GM18868 (cell line): ENCODE data around the gene ZBTB8OS.
"Not testable (repeated sequence)": the region's sequence is repeated elsewhere in the genome, so short reads cannot be mapped to it uniquely, and the experiment has no call there.

Experiments used
- ATAC-seq: cut with Tn5 transposase; IDR thresholded peaks from one replicate; pipeline ENCODE4 v1.9.1; 2021; ENCODE audit warnings: mild to moderate bottlenecking, moderate library complexity; ENCODE audit not compliant: unreplicated experiment

ZBTB8OS gene

DNA sequence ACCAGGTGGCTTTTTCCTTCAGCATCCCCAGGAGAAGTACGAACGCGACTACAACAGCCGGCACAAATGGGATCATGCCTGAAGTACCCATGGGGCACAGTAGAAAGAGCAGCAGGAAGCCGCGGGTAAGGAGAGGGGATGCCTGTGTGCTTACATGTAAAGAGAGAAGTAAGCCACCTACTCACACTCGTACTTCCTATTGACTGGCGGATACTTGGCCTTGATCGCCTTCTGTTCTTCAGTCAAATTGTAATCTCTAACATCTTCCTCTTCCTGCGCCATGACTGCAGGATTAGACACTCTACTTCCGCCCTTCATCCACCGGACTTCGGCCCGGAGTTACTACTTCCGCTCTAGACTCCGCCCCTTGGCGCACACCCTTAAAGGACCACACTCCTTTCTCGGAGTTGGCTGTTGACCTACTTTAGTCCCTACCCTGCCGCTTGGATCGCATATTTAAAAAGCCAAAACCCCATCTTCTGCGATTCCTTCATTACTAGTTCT lies at the start of gene ZBTB8OS:
TSS of gene ZBTB8OS (minus strand) at position 303 of the 504 bp plus-strand sequence. CDS start at position 282, 21 bp downstream.
- ATAC-seq: peak; percentile 69

DNA sequence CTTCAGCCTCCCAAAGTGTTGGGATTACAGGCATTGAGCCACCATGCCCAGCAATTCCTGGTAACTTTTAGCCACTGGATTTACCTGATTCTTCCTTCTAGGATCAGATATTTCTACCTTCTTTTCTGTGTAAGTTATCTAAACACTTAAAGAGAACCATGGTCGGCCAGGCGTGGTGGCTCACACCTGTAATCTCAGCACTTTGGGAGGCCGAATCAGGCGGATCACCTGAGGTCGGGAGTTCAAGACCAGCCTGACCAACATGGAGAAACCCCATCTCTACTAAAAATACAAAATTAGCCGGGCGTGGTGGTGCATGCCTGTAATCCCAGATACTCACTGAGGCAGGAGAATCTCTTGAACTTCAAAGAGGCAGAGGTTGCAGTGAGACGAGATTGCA lies 46.6 kb upstream of the ZBTB8OS start:
- not testable (repeated sequence) for ATAC-seq

DNA sequence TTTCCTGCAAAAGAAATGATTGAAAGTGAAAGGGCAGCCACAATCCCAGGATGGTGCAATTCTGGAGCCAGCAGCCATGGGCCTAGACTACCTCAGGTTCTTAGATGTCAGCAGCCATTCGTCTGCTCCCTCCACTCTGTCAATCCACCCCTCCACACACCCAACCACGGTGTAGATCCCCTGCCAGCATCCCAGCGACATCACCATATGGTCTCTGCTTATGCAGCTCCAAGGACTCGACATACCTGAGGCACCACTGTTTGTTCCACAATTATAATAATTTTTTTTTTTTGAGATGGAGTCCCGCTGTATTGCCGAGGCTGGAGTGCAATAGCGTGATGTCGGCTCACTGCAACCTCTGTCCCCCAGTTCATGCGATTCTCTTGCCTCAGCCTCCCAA lies 45.7 kb upstream of the ZBTB8OS start:
- ATAC-seq: no peak

DNA sequence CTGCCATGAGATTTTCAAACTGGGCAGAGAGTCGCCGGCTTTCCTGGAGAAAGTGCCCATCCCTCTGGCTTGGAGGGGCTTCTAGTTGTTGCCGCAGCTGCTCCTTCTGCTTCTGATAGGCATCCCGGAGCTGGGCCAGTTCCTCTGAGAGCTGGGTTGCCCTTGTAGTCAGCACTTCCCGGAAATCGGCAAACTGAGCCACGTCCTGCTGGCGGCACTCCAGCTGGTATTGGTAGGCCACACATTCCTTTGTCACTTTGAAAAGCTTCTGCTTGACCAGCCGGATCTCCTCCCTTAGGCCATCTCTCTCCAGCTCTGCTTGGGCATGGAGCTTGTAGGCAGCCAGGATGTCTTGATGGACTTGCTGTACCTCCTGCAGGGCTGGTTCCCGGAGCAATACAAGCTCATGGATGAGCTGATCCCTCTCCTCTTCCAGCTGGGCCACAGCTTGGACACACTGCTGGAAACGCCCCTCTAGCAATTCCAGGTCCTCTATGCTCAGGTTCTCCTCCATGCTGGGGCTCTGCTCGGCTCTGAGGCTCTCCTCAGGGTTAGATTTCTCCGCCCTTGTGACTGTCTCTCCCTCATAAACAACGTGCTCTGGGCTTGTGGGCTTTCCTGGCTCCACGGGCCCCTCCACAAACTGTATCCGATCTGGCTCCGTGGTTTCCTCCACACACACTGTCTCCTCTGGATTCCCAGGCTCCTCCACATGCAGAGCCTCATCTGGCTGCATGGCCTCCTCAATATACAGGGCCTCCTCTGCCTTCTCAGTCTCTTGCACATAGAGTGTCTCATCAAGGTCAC lies 45.0 kb upstream of the ZBTB8OS start:
- ATAC-seq: no peak

DNA sequence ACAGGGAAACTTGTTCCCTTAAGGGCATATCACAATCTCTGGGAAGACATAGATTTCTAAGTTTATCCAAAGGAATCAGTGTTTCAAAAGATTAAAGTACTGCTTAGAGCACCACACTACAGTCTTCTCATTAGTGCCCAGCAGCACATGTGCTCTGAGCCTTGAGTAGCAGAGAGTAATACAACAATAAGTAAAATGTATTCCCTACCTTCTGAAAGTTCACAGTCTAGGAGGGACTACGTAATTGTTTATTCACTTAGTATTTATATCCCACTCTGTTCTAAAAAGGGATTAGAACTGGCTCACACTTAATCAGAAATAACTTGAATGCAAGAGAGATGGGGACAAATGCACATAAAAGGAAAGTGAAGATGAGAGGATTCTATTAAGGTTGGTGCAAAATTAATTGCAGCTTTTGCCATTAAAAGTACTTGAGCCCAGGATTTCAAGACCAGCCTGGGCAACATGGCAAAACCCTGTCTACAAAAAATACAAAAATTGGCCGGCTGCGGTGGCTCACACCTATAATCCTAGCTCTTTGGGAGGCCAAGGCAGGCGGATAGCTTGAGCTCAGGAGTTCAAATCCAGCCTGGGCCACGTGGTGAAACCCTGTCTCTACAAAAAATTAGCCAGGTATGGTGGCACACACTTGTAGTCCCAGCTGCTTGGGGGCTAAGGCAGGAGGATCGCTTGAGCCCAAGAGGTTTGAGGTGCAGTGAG lies 43.3 kb upstream of the ZBTB8OS start:
- ATAC-seq: no peak

DNA sequence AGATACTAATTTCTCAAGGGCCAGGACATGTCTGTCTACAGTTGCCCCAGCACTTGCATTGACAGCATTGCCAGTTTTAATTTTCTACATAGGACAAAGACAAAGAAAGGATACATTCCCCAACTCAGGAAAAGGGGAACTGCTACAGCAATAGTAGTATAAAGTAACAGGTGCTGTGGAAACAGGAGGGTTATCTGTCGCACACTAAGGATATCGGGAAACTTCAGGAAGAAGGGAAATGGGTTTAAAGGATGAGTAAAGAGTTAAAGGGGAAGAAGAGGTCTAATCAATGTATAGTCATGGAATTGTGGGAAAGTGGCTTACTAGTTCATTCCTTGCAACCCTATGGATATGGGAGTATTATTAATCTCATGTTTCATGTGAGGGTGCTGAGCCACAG lies 36.0 kb upstream of the ZBTB8OS start:
- no peak for ATAC-seq

DNA sequence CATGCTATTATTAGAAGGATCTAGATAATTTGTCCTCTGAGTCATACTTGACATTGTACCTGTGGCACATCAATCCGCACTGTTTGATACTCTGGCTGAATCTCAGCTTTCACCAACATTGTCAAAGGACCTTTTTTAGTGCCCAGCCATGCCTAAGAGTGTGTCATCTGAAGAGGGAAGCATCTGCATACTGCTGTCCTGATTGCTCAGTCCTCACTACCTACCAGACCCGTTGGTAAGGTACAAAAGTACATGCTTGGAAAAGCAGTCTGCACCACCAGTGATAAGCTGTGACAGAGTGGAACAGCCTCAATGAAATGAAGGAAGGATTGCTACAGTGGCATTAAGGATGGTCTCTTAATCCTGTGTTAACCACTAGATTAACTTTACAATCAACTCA lies 35.1 kb upstream of the ZBTB8OS start:
- ATAC-seq: no peak

DNA sequence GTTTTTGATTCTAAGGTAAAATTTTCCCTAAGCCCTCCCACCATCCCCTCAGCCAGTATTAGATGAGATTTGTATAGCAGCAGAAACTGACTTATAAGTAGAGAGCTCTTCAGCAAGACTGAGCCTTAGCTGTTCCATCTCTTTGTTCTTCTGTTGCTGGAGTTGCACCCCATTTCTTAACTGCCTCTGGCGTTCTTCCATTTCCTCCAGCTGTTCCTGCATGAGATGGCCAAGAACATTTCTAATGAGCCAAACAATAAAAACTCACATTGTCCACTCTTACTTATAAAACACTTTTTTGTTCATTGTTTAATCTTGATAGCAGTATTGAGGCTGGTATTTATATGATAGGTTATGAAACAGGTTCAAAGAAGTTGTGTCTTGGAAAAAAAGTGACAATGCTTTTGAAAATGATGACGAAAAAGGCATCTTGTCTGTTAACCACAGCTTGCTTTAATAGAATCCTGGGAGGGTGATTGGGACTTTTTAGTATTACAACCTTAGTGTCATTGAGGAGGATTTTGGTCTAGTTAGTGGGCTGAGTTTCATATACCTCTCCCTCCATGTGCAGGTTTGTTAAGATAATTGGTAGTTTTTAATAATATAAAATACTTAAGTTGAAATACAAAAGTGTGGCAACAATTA lies 33.9 kb upstream of the ZBTB8OS start:
- no peak for ATAC-seq

DNA sequence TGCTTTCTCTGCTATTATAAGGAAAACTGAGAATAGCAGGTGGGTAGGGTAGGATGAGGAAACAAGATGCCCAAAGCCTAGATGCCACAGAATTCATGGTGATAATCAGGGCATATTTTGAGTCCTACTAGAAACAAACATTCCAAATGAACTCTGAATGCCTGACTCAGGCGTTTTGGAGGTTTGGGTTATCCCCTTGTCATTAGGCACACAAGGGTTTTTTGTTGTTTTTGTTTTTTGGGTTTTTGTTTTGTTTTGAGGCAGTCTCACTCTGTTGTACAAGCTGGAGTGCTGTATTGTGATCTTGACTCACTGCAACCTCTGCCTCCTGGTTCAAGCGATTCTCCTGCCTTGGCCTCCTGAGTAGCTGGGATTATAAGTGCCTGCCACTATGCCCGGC lies 33.0 kb upstream of the ZBTB8OS start:
- ATAC-seq: no peak

DNA sequence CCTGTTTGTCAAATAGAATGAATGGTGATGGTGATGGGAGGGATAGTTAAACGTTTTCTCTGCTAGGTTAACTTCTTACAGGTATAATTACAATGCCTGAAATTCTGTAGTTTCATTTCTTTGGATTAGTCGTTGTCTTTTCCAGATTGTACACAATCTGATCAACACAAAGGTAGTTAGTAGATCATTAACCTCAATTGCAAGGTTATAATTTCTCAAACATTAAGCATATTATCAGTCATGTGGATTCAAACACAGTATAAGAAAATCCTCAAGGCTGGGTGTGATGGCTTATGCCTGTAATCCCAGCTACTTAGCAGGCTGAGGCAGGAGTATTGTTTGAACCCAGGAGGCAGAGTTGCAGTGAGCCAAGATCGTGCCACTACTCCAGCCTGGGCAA lies 31.6 kb upstream of the ZBTB8OS start:
- no peak for ATAC-seq

DNA sequence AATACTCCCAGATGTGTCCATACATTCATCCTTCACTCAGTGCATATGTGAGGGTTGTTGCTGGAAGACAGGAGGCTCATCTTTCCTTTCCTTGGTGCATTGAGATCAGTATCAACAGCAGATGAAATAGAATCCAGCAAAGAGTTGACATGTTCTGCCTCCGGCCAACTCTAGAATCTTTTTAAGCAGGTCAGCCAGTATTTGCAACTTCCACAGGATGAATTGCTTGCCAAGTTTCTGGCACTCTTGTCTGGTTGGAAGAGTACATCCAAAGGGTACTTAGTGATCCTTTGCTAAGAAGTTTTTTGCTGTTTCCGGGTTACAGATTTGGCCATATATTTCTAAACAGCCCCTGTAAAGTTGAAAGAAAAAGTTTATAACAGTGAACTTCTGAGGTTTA lies 31.2 kb upstream of the ZBTB8OS start:
- ATAC-seq: no peak

DNA sequence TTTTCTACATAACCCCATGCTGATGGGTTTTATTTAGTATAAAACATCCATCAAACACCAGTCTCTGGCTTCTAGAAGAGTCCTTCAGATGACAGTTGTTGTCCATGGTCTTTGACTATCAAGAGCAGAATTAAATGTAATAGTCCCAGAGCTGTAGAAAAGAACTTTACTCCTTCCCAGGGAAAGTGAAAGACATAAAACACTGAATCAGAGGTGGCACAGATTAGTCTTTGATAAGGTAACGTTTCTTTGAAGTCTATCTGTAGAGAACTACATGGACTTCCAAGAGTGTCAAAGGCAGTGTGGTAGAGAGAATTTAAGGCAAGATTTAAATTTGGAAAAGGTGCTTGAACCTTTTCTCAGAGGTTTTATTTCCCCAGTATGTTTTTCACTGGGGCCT lies 30.3 kb upstream of the ZBTB8OS start:
- ATAC-seq: no peak

DNA sequence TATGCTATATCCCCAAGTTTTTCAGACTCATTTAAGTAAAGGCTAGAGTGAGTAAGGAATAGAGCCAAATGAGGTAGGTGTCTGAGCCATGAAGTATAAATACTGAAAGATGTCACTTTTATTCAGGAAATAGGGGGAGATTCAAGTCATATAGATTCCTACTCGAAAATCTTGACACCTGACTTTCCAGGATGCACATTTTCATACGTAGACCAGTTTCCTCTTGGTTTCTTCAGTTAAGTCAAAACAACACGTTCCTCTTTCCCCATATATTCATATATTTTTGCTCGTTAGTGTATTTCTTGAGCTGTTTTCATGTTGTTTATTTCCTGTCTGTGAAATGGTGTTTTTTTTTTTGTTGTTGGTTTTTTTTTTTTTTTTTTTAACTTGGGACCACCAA lies 29.6 kb upstream of the ZBTB8OS start:
- not testable (repeated sequence) for ATAC-seq

DNA sequence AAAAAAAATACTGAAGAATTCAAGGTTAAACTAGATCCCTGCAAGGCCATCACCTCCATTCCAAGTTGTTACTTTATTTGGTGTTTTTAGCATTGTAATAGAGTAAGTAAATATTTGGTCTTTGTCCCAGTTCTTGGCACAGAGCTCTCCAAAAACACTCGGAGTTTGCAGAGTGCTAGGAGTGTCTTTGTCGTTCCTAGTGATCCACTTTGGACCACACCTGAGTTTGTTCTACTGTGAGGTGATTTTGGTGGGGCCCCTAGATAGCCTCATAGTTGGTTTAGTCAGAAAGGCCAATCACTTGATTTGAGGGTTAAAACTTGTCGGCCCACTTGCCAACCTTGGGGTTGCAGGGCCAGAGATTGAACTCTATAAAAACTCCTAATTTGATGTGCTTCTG lies 26.6 kb upstream of the ZBTB8OS start:
- no peak for ATAC-seq

DNA sequence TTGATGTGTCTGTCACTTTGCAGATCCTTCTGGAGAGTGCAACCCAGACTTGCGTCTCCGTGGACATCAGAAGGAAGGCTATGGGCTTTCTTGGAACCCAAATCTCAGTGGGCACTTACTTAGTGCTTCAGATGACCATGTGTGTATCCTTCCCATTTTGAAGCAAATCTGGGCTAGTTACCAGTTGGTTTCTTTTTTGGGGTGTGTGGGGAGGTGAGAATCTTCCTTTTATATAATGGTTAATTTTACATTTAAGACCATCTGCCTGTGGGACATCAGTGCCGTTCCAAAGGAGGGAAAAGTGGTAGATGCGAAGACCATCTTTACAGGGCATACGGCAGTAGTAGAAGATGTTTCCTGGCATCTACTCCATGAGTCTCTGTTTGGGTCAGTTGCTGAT lies 18.4 kb upstream of the ZBTB8OS start:
- ATAC-seq: not testable (repeated sequence)

DNA sequence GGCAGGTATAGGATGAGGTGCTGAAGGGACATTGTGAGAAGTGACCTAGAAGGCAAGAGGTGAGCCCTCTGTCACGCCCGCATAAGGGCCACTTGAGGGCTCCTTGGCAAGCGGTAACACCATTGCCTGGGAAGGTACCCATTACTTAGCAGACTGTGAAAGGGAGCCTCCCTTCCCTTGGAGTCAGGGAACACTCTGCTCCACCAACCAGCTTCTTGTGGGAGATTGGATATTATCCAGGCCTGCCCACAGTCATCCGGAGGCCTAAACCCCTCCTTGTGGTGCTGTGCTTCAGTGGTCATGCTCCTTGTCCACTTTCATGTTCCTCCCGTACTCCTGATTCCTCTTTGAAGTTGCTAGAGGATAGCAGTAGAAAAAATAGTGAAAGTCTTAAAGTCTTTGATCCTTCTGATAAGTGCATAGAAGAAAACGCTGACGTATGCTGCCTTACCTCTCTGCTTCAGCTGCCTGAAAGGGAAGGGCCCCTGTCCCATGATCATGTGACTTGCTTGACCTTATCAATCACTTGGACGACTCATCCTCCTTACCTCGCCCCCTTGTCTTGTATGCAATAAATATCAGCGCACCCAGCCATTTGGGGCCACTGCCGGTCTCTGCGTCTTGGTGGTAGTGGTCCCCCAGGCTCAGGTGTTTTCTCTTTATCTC lies 16.7 kb upstream of the ZBTB8OS start:
- ATAC-seq: no peak

DNA sequence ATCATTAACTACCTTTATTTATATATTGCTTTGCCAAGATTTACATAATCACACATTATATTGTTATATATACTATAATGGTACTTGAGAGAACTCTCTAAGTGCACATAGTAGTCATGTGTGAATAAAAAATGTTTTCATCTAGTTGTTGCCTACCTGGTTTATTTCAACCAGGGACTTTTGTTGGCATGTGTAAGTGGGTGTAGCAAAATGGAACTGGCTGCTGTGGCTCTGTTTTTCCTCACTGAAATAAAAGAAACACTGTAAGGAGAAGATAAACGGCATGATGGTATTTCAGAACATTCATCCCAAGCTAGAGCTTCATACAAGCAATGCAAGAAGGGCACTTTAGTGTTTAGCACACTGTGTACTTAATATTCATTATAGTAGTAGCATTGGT lies 15.6 kb upstream of the ZBTB8OS start:
- no peak for ATAC-seq

DNA sequence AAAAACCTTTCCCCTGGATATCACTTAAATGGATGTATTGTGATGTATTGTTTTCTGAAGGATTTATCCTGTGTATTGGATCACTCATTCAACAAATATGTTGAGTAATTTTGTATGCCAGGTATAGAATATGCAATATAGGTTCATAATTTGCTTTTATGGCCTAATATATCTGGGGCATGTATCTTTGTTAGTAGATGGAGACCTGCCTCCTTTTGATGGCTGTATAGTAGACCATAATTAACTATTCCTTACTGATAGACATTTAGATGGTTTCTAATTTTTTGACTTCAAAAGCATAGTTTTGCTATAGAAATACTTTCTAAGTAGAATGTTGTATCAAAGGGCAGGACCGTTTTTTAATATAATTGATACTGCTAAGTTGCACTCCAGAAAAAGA lies 9.2 kb upstream of the ZBTB8OS start:
- no peak for ATAC-seq

DNA sequence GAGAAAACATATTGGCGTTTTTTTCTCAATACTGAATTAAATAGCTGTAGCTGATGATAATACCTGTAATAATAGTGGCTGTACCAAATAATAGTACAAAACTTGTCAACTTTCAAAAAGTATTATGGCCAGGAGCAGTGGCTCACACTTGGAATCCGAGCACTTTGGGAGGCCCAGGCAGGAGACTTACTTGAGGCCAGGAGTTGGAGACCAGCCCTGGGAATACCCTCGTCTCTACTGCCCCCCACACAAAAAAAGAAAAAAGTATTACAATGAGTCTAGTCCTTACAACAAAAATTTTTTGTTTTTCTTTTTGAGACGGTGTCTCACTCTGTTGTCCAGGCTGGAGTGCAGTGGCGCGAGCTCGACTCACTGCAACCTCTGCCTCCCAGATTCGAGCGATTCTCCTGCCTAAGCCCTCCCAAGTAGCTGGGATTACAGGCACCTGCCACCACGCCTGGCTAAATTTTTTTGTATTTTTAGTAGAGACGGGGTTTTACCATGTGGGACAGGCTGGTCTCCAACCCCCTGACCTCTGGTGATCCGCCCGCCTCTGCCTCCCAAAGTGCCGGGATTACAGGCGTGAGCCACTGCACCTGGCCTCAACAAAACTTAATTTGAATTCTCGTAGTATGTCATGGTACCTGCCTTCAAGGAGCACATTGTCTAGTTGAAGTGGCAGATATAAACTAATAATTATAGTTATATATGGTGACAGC lies 2.1 kb upstream of the ZBTB8OS start:
- ATAC-seq: no peak

DNA sequence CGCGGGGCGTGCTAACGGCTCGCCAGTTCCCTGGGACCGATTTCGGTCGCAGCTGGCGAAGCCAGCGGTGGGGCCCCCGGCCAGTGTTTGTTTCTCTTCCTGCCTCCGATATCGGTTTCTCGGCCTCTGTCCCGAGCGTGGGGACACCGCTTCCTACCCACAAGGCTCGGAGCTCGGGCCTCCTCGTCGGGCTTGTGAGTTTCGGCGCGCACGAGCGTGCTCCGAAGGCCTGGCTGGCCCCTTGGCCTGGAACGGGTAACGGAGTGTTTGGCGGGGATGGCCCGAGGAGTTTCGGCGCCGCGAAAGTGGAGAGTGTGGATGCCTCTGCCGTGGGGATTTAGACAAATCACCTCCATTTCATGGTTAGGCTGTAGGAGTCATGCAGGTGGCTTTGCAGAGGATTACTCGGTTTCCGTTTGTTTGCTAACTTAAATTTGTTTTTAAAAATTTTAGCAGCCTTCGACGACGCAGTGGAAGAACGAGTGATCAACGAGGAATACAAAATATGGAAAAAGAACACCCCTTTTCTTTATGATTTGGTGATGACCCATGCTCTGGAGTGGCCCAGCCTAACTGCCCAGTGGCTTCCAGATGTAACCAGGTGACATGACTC lies 1.2 kb upstream of the ZBTB8OS start:
- no peak for ATAC-seq
